ENCODE data around the gene NRIP3. TPM values are rescaled to one million over a fixed set of nuclear protein-coding genes. Genes with fewer than 3 reads are reported as not detected.

The NRIP3 gene
- total RNA-seq, 2 experiments from 2014 or later = 3.0 to 3.5 TPM

DNA sequence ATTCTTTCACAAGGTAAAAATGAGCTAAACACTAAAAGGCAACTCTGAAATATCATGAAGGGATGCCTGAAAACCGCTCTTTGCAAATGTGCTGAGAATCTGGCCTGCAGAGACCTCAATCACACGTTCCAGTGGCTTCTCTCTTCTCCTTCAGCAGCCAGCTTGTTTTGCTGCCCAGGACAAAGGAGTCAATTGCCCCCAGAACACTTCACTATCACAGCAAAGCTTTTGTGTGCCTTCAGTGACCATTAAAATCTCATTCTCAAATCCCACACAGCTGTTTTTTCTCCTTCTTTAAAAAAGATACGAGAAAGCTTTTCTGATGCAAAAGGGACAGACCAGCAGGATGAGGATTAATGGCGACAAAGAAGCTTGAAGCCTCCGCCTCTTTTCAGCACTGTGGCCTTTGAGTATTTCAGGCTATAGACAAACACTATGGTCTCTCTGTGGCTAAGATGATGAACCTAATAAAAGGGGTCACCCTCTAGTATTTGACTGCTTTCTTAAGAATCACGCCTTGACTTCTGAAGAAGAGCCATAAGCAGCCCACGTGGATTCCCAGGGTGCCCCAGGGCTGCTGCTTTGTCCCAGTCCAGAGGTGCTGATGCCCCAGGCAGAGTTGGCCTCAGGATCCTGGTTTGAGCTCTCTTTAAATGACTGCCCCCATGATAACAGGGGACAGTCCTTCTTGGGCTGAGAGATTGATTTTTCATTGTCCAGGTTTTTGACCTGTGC is 33.4 kb upstream of the NRIP3 start:
- H3K4me3 Mint-ChIP-seq = no peak overlapping the region
- CTCF ChIA-PET = interaction anchor here (0.6 to 1.3 kb wide), 3 partner anchors 18 to 78 kb away, joined by 3 to 4 read pairs (median 3); no protein-coding TSS in a partner anchor
- peaks cover 3% of the 10 kb centered on the region for H3K27me3 Mint-ChIP-seq (ENCODE audit: low read depth)
- no peak overlapping the region for H3K27ac Mint-ChIP-seq
- no peak for DNase-seq
- H3K36me3 Mint-ChIP-seq (ENCODE audit: low read depth) = no peaks in the 10 kb centered on the region
- intact Hi-C loops (cut with micrococcal nuclease) = no loop called here
- H3K9me3 Mint-ChIP-seq = no peaks in the 10 kb centered on the region
- no peaks in the 10 kb centered on the region for H3K4me1 Mint-ChIP-seq (ENCODE audit: low read depth)

DNA sequence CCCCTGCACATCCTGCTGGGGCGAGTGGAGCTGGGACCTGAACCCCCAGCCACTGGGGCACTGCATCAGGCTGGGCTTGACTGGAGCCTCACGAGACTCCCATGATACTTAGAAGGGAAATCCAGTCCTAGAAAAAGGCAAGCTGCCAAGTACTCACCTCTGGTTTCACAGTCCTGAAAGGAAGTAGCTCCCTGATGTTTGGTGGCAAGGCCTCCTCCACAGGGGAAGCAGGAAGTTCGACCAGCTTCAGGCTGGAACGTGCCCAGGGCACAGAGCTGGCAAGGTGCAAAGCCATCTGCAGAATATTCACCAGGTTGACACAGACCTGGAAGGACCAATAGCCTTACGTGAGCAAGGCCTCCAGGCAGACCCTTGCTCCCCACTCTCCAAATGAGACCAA is 26.8 kb upstream of the NRIP3 start:
- intact Hi-C loops (cut with micrococcal nuclease) = no loop called here

DNA sequence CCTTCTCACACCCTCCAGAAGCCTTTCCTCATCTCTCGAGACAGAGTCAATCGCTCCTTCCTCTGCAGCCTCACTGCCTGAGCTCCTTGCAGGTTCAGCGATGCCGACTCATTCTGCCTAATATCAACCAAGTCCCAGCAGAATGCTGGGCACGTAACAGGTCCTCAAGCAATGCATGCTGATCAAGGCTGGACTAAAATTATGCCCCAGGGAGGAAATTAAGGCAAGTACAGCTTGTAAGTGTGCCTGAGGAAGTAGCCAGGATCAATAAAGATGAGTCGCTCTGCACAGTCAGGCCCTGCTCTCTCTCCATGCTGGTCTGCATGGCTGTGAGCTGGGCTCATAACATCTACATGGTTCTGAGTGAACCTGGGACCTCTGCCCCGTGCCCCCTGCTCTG is 25.6 kb upstream of the NRIP3 start:
- Mint-ChIP-seq H3K36me3 (ENCODE audit: low read depth) (no peaks in the 10 kb centered on the region), H3K27ac (no peak overlapping the region), H3K27me3 (ENCODE audit: low read depth) (peaks cover 2% of the 10 kb centered on the region), H3K9me3 (no peaks in the 10 kb centered on the region), H3K4me3 (no peak overlapping the region), H3K4me1 (ENCODE audit: low read depth) (no peaks in the 10 kb centered on the region)
- intact Hi-C loops (cut with micrococcal nuclease) = no loop called here
- CTCF ChIA-PET = interaction anchor here (0.5 to 9.0 kb wide), 4 partner anchors 14 to 887 kb away, joined by 3 to 43 read pairs (median 4); no protein-coding TSS in a partner anchor
- no peak for DNase-seq

More for the DNA sequence above, 26.8 kb upstream of the NRIP3 start:
- H3K4me3 Mint-ChIP-seq = no peak overlapping the region
- H3K36me3 Mint-ChIP-seq (ENCODE audit: low read depth) = no peaks in the 10 kb centered on the region
- DNase-seq = no peak
- no peaks in the 10 kb centered on the region for H3K27me3 Mint-ChIP-seq (ENCODE audit: low read depth)
- CTCF ChIA-PET = interaction anchor here (0.8 to 9.0 kb wide), 2 partner anchors 15 to 107 kb away, joined by 3 to 43 read pairs; no protein-coding TSS in a partner anchor
- no peaks in the 10 kb centered on the region for H3K9me3 Mint-ChIP-seq
- H3K4me1 Mint-ChIP-seq (ENCODE audit: low read depth) = no peaks in the 10 kb centered on the region
- H3K27ac Mint-ChIP-seq = no peak overlapping the region

DNA sequence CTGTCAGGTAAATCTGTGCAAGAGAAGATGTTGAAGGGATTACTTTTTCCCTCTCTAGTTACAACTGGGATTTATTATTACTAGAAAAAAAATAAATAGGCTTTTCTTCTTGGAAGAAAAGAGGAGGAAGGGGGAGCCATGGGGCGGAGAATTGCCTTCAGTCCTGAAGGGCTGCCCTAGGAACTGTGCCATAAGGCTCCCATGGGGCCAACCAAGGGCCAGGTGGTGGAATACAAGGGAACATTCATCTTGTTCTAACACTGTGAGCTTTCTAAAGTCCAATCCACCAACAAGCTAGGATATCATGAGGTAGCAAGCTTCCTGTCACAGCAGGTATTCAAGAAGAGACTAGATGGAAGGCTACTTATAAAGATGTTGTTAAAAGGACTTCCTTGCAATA is 24.8 kb upstream of the NRIP3 start:
- no peaks in the 10 kb centered on the region for H3K36me3 Mint-ChIP-seq (ENCODE audit: low read depth)

DNA sequence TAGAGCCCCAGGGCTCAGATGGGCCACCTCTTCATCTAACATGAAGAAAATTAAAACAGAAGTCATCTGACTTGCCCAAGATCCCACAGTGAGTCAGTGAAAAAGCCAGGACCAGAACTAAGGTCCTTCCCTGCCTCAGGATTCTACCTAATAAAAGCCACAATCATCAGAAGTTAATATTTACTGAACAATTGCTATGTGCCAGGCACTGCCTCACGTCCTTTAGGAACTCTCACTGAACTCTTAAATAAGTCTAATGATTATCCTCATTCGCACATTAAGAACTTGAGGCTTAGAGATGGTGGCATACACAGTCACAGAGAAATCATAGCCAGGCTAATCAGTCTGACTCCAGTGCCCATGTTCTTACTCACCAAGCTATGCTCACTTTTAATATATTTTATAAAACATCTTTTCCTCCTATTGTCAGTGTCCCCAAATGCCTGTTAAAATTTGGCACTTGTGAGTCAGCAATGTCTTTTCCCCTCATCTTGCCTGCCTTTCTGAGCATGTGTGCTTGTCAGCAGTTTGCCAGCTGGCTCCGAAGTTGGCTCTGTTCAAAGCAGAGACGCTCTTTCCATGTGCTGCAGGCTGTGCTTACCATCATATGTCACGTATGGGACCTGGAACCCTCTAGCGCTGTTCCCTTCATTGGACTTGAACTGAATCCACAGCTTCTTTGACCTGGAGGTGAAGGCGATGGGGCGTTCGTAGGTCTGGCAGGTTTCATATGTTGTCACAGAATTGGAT is 21.5 kb upstream of the NRIP3 start:
- CTCF ChIA-PET = interaction anchor here (9.0 kb wide), 1 partner anchor 10 kb away, joined by 43 read pairs; no protein-coding TSS in a partner anchor
- intact Hi-C loops (cut with micrococcal nuclease) = no loop called here
- H3K9me3 Mint-ChIP-seq = no peaks in the 10 kb centered on the region
- no peaks in the 10 kb centered on the region for H3K4me1 Mint-ChIP-seq (ENCODE audit: low read depth)
- no peak for DNase-seq
- H3K27me3 Mint-ChIP-seq (ENCODE audit: low read depth) = peaks cover 5% of the 10 kb centered on the region
- no peak overlapping the region for H3K27ac Mint-ChIP-seq
- H3K4me3 Mint-ChIP-seq = no peak overlapping the region
- H3K36me3 Mint-ChIP-seq (ENCODE audit: low read depth) = no peaks in the 10 kb centered on the region

More for the DNA sequence above, 24.8 kb upstream of the NRIP3 start:
- Mint-ChIP-seq H3K4me3 (no peak overlapping the region), H3K27ac (no peak overlapping the region), H3K9me3 (no peaks in the 10 kb centered on the region), H3K27me3 (ENCODE audit: low read depth) (peaks cover 2% of the 10 kb centered on the region), H3K4me1 (ENCODE audit: low read depth) (no peaks in the 10 kb centered on the region)
- CTCF ChIA-PET = interaction anchor here (0.5 to 9.0 kb wide), 5 partner anchors 13 to 109 kb away, joined by 3 to 43 read pairs (median 3); no protein-coding TSS in a partner anchor
- DNase-seq = no peak
- intact Hi-C loops (cut with micrococcal nuclease) = no loop called here

DNA sequence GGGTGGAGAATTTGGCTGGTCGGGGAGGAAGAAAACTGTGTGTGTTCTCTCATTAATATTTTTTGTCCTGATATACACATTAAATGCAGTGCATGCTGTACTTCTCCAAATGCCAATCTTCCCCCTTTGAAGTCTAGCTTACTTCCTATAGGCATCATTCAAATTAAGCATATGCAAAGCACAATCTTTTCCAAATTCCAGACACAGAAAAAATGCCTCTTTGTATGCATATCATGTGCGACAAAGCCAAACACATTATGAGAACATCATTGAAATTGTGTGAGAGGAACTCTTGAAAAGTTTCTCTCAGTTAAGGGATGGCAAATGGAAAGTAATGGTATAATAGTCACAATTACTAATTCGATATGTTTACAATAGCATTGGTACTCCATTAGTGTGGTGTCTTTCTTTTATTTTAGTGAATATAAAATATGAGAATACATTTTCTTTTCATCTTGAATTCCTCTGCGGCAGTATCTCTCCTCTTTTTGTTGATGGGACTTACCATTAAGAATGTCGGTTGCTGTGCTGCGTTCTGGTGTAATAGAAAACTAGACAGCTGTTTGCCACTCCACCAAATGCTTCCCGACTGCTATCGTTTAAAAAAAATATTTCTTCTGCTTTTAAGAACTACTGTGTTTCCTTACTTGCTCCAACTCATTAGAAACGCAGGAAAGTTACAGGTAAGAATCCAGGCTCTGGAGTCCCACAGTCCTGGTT is 19.3 kb upstream of the NRIP3 start:
- Mint-ChIP-seq H3K27me3 (ENCODE audit: low read depth) (peaks cover 5% of the 10 kb centered on the region), H3K4me3 (no peak overlapping the region), H3K9me3 (no peaks in the 10 kb centered on the region), H3K4me1 (ENCODE audit: low read depth) (no peaks in the 10 kb centered on the region), H3K36me3 (ENCODE audit: low read depth) (no peaks in the 10 kb centered on the region), H3K27ac (no peak overlapping the region)
- CTCF ChIA-PET = interaction anchor here (0.6 to 1.0 kb wide), 2 partner anchors 63 to 683 kb away, joined by 3 read pairs; no protein-coding TSS in a partner anchor
- intact Hi-C loops (cut with micrococcal nuclease) = no loop called here
- DNase-seq = no peak

DNA sequence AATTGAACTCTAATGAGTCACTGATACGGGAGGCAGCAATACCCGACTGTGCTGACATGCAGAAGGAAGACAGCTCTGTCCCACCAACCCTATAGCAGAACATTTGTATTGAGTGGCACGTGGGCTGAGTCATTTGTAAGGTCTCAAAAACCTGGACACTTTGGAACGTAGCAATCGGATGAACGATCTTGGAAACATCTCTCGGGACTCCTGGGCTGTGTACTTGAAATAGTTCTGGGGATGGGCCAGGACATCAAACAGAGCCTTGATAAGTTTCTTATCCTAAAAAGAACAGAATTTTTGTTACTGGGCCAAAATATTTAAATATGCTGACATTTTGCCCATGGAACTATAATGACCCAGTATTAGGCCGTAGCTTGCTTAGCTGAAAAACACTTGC is 17.1 kb upstream of the NRIP3 start:
- no peaks in the 10 kb centered on the region for H3K36me3 Mint-ChIP-seq (ENCODE audit: low read depth)
- peaks cover 5% of the 10 kb centered on the region for H3K27me3 Mint-ChIP-seq (ENCODE audit: low read depth)
- H3K27ac Mint-ChIP-seq = no peak overlapping the region
- H3K4me3 Mint-ChIP-seq = no peak overlapping the region
- CTCF ChIA-PET = interaction anchor here (4.9 kb wide), 1 partner anchor 117 kb away, joined by 19 read pairs; no protein-coding TSS in a partner anchor
- no peaks in the 10 kb centered on the region for H3K9me3 Mint-ChIP-seq
- no peak for DNase-seq
- intact Hi-C loops (cut with micrococcal nuclease) = no loop called here
- H3K4me1 Mint-ChIP-seq (ENCODE audit: low read depth) = peaks cover 14% of the 10 kb centered on the region

DNA sequence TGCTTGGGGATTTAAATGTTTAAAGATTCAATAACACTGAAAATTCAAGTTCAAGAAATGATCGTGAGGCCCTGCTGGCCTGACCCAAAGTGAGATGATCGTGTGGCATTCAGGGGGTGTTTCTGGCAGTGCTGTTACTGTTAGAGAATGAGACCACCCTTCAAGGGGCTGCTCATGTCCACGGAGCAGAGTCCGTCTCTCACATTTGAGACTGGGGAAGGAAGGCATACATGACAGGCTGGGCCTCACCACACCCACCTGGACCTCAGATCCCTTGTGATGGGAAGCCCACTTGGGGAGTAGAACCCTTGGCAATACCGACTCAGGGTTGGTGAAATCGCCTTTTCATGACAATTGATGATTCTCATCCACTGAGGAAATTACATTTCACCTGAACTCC is 16.1 kb upstream of the NRIP3 start:
- Mint-ChIP-seq H3K27me3 (ENCODE audit: low read depth) (peaks cover 5% of the 10 kb centered on the region), H3K27ac (no peak overlapping the region), H3K9me3 (no peaks in the 10 kb centered on the region), H3K4me1 (ENCODE audit: low read depth) (peaks cover 14% of the 10 kb centered on the region), H3K36me3 (ENCODE audit: low read depth) (no peaks in the 10 kb centered on the region), H3K4me3 (no peak overlapping the region)
- CTCF ChIA-PET = interaction anchor here (0.6 to 4.9 kb wide), 3 partner anchors 23 to 118 kb away, joined by 3 to 19 read pairs (median 5); no protein-coding TSS in a partner anchor
- intact Hi-C loops (cut with micrococcal nuclease) = no loop called here
- no peak for DNase-seq

DNA sequence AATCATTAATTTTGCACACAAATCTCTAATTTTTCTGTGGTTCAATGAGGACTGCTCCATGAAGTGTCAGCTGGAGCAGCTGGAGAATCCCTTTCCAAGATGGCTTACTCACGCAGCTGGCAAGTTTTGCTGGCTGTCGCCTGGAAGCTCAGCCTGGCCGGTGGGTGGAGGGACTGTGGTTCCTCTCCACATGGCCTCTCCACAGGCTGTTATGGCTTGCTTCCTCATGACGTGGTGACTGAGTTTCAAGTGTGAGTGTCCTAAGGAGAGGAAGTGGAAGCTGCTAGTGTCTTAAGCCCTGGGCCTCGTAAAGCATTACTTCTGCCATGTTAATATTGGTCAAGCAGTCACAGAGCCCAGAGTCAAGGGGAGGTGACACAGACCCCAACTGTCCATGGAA is 14.0 kb upstream of the NRIP3 start:
- intact Hi-C loops (cut with micrococcal nuclease) = no loop called here
- Mint-ChIP-seq H3K27me3 (ENCODE audit: low read depth) (peaks cover under 1% of the 10 kb centered on the region), H3K27ac (no peak overlapping the region), H3K4me1 (ENCODE audit: low read depth) (peaks cover 14% of the 10 kb centered on the region), H3K4me3 (no peak overlapping the region), H3K36me3 (ENCODE audit: low read depth) (no peaks in the 10 kb centered on the region), H3K9me3 (no peaks in the 10 kb centered on the region)
- no peak for DNase-seq
- CTCF ChIA-PET = interaction anchor here (0.5 to 8.0 kb wide), 8 partner anchors 11 to 489 kb away, joined by 3 to 146 read pairs (median 18); no protein-coding TSS in a partner anchor

DNA sequence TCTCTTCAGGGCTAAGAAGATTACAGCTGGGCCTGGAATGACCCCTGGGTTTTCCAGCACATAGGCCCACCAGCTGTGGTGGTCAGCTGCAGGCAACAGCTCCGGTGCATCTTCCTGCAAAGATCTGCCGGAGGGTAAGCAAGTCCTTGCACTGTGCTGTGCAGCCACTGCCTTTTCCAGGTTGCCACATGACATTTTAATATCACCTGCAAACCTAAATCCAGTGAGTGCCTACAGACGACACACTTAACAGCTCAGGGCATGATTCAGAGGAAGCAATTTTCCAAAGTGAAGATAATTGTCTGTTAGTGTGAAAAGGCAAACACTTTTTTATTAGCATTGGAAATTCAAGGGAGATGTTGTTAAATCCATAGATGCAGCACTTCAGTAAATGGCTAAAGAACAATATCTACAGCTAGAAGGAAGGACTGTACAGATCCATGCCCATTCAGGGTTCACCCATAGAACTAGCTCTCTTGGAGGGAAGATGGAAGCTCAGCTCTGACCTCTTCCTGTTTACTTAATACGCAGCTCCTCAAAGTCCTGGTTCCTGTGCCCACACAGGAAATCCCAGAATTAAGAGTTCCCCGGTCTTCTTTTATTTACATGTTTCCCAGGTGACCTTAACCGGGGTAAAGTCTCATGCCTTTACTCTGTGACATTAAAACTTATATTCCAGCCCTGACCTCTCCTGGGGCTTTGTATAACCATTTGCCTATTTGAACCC is 13.3 kb upstream of the NRIP3 start:
- no peak for DNase-seq
- CTCF ChIA-PET = interaction anchor here (0.6 to 8.0 kb wide), 16 partner anchors 10 to 490 kb away, joined by 3 to 146 read pairs (median 6); no protein-coding TSS in a partner anchor
- H3K4me3 Mint-ChIP-seq = no peak overlapping the region
- no peaks in the 10 kb centered on the region for H3K27me3 Mint-ChIP-seq (ENCODE audit: low read depth)
- peaks cover 14% of the 10 kb centered on the region for H3K4me1 Mint-ChIP-seq (ENCODE audit: low read depth)
- no peaks in the 10 kb centered on the region for H3K9me3 Mint-ChIP-seq
- H3K36me3 Mint-ChIP-seq (ENCODE audit: low read depth) = no peaks in the 10 kb centered on the region
- intact Hi-C loops (cut with micrococcal nuclease) = no loop called here
- H3K27ac Mint-ChIP-seq = no peak overlapping the region

DNA sequence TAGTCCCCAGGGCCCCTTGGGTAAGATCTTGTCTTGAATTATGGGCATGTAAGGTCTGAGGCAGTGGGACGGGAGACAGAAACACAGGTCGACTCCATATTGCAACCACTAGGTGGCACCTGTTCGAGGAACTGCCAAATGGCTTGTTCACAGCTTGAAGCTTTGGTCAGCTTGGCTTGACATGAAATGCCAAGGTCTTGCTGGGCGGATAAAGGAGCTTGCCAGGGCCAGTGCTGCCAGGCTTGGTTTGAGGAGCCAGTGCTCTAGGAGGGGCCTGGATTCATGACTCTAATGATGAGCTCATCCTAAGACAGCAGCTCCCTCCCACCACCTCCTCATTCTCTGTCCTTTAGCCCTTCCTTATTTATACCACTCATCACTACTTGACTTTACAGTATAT is 11.9 kb upstream of the NRIP3 start:
- peak; percentile 73 for DNase-seq
- no peaks in the 10 kb centered on the region for H3K36me3 Mint-ChIP-seq (ENCODE audit: low read depth)
- no peak overlapping the region for H3K27ac Mint-ChIP-seq
- peaks cover under 1% of the 10 kb centered on the region for H3K27me3 Mint-ChIP-seq (ENCODE audit: low read depth)
- intact Hi-C loops (cut with micrococcal nuclease) = loop anchor here (1.0 to 2.0 kb wide), 3 partner anchors 45 to 491 kb away; no protein-coding TSS in a partner anchor
- CTCF ChIA-PET = interaction anchor here (0.6 to 8.0 kb wide), 29 partner anchors 9 to 491 kb away, joined by 3 to 146 read pairs (median 5); partner anchors contain the start of gene NRIP3
- H3K4me1 Mint-ChIP-seq (ENCODE audit: low read depth) = peaks cover 14% of the 10 kb centered on the region
- no peaks in the 10 kb centered on the region for H3K9me3 Mint-ChIP-seq
- H3K4me3 Mint-ChIP-seq = no peak overlapping the region

Data from activated naive CD4-positive, alpha-beta T cell treated with anti-CD3 and anti-CD28 coated beads for 36 hours (primary cell).